Activated T-cell treated with anti-CD3 and anti-CD28 coated beads, Interleukin-2, amount 50 U/mL, for 48 hours (primary cell): ENCODE data around the gene CA5A.
"Not testable (repeated sequence)": the region's sequence is repeated elsewhere in the genome, so short reads cannot be mapped to it uniquely, and the experiment has no call there.

Source experiments
- DNase-seq, 2 experiments: peaks; one replicate each; pipeline ENCODE4 v3.0.0-alpha.2; 2020

Gene CA5A

DNA sequence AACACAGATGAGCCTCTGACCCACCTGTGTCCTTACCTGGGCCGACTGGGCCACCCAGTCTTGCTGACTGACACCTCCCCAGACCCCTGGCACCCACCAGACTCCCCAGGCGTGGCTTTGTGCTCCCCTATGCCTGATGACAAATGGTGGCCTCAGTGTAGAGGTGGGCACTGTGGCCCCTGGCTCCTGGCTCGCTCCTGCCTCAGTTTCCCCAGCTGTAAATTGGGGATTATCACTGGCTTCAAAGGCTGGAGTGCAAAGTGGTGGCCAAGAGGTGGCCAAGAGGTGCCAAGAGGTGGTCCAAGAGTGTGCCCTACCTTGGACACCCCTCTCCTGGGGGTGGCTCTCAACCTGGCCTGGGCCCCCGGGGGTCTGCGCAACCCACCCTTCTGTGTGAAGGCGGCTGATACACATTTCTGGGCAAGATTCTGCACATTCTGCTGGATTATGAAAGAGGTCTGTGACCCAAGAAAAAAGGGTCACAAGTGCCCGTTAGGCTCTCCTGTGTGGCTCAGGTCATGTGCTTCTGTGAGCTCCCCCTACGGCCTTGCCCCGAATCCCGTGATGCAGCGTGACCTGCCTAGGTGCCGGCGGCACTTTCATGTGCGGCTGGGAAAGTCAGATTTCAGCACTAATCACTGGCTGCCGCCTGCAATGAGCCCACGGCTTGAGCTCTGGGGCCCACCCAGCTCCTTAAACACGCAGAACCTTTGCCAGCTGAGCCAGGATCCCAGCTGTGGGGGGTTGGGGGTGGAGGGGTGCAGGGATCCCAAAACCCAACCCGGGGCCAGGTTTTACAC is 74.8 kb downstream of the CA5A start:
- not testable (repeated sequence) for DNase-seq

DNA sequence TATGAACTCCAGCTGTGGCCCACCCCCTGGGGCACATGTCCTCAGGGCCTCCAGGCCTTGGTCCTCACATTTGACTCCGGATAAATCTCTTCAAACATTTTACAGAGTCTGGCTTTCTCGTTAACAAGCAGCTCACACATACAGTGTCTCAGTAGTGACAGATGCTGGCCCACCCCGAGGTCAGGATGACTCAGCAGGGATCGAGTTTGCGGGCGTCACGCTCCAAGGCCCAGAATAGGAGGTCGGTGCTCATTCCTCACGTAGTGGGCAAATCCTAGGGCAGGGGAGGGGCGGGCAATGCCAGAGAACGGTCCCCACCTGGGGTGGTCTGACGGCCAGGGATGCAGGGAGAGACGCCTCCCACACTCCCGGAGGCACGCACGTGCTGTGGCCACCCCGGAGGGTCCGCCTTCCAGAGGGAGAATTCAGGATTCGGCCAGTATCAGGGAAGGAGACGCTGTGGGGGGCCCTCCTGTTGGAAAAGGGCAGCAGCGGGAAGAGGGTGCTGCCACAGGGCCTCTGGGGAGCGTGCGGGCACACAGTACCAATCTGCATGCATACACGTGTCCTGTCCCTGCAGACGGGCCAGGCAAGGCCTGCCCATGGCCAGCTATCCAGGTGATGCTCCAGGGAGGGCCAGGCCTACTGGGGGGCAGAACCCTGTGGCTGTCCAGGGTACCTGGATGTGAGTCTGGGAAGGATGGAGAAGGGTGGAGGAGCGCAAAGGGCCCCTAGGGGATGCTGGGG is 75.6 kb downstream of the CA5A start:
- DNase-seq, result no peak

DNA sequence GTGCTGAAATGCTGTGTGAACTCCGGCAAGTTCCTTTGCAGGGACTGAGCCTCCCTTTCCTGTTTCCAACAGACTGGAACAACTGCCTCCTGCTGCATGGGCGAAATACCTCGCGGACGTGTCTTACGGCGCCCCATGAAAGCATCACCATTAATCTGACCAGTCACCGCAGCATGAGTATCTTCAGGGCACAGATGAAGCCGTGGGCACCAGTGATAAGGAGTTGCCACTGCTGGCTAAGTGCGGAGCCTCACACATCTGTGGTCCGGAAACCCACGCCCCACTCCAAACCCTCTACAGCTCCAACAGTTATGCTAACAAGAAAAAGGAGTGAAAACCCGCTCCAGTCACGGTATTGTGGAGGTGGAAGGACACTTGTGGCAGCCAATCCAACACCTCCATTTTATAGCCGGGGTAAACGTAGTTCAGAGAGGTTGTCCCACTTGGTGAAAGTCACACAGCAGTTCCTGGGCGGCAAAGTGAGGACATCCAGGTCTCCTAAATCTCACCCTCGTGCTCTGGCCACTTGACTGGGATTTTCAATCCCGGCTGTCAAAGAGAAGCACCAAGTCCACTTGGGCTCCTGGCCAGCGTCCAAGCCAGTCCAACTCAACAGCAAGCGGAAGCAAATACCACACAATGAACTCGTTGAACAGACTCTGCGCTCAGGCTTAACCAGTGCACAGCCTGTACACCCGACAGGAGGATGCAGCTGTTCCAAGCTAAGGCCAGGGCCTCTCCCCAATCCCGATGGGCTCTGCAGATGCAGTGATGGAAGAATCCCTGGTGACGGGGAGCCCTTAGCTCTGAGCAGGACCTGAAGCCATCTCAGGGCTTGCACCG is 78.0 kb downstream of the CA5A start:
- not testable (repeated sequence) for DNase-seq

DNA sequence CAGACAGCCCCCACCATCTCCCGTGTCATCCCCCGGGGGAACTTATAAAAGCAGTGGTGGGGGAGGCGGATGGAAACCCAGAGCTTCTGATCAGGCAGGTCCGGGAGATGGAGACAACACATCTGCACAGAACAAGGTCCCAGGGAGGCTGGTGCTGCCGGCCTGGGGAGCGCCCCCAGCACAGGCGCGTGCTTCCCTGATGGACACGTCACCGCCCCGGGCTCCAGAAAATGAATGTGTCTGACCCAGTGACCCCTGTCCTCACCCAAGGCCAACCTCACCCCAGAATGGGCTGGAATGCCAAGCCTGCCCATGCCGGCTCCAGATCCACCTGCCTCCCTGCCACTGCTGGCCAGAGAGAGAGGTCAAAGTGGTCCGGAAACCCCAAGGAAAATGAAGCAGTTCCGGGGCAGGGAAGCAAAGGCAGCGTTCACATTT is 79.5 kb downstream of the CA5A start:
- no peak for DNase-seq

DNA sequence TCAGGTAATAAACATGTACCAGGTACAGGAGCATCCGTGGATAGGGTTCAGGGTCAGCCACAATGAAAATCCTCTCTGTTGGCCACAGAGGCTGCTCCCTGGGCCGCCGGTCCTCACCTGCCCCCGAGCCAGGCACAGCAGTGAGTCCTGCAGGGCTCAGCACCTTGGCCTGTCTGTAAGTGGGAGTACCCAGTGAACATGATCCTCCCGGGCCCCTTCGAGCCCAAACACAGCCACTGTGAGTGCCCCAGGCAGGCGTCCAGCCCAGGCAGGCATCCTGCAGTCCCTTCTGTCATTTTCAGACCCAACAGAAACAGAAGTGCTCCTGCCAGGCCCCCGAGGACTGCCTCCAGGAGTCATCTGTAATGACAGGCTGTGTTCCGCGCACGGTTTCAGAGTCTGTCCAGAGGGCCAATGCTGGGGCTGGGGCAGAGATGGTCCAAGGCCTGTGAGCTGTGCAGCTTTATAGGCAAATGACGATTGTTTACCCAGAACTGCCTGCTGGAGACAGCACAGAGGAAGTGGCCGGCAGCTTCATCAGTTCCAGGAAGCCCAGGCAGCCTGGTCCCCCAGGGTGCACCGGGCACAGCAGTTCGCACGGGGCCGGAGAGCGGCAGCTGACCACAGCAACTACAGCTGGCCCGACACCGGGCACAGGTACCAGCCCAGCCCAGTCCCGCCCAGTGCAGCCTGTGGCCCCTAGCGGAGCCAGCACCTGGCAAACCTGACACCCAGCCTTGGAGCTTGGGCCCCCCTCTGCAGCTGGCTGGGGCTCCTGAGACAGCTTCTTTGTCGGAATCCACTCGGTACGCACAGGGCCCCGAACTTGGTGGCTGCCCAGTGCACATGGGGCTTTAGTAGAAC is 80.2 kb downstream of the CA5A start:
- peak in 1 of 2 experiments; percentile 55 for DNase-seq

DNA sequence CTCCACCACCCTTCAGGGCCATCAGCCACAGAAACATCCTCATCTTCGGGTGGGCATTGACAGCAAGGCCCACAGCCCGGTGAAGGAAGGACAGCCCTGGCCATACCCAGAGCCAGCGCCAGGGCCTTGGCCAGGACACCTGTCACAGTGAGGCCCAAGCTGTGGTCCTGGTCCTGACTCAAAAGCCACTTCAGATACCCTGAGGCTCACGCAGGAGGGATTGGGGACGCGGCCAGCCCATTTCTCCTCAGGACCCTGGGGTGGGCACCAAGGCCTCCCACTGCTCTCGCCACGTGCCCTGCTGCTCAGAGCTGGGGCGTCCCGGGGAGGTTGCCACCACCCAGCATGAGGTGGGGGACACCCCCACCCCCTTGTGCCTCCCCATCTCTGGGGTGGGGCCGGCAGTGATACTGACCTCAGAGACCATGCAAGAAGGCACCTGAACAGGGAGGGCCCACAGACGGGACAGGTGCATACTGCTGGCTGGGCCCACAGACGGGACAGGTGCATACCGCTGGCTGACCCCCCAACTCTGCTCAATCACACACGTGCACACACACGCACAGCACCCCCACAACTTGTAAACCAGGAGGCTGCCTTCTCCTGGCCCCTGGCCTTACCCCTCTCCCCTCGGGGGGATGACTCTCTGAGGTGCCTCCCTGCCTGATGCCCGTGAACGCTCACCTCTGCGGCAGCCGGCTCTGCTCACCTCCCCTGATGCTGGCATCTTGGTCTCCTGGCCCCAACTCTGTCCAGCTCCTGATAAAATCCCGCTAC is 81.2 kb downstream of the CA5A start:
- no peak for DNase-seq

DNA sequence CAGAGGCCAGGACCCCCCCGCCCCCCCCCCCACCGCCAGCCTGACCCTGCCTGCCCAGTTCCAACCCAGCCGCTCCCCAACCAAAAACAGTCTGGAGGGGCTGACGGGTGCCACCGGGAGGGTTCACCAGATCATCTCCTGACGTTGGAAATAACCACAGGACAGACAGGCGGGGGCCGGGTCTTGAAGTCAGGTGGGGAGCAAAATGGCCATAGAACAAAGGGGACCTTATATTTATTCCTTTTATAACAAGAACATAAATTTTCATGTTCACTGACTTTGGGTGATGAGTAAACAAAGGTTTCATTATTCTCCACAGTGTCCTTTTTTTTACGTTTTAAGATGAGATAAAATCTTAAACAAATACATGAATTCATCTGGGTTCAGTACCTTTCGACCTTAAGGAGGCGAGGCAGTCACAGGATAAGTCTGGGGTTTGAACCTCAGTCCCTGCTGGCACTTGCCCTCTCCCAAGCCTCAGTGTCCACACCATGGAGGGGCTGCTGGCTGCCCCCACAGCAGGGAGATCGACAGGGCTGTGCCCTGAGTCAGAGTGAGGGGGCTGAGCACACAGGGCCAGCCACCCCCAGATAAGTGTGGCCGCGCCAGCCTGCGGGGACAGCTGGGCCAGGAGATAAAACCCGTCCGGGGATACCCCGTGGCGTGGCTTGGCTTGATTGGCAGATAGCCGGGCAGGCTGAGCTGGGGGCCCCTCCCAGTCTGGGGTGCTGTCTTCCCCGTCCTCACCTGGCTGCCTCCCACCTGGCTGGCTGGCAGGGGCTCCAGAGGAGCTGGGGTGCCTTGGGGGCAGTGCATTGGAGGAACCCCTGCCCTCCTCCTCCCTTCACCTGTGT is 82.0 kb downstream of the CA5A start:
- no peak for DNase-seq

DNA sequence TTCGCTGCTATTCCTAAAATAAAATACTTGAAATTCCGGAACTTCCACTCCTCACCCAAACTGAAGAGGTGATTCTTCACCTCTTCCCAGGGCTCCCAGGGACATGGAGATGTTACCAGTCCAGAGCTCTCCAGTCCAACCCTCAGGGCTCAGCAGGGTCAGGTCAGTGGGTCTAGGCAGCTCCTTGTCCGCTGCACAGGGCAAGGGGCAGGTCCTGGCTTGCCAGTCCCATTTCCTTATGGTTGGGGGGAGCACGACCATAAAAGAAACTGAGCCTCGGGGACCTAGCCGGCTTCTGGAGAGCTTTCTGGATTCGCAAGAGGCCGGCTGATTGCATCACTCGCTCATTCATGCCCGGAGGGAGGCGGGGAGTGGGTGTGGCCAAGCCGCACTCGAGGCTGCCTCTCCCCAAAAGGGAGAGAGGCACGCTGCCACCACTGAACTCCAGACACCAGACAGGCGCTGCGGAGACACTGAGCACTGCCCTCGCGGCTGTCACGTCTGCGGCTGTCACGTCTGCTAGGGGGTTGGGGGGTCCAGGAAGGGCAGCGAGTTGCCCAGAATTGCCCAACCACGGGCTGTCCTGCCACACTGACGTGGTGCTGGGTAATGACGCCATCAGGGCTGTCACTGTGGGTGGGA is 82.8 kb downstream of the CA5A start:
- DNase-seq, result peak; percentile 92

DNA sequence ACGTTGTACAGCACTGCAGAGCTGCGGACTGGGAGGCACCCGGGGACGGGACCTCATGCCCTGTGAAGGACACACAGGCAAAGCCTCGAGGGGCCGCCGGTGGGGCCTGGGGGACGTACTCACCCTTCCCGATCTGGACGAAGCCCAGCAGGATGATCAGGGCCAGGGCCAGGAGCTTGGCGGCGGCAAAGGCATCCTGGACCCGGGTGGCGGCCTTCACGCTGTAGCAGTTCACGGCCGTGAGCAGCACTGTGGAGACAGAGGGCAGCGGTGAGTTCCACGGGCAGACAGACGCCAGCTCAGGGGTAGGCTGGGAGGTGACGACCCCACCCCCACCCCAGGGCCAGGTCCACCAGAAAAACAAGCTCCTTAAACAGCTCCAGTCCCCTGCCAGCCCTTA is 84.7 kb downstream of the CA5A start:
- DNase-seq, result no peak

DNA sequence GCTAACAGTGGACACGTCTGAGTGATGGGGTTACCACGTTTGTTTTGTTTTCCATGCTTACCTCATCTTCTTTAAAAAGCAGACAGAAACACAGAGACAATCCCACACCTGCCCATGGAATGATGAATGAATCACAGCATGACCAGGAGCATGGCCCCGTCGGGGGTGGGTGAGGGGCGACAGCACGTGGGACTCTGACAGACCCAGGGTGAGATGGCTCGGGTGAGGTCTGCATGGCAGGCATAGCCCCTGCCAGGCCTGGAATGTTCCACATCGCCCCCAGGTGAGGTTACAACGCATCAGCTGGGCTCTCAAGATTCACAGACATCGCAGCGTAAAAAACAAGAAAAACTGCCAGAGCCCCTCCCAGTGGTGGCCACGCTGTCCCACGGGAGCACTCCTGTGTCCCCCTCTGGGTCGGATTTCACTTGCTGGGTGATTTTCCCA is 85.2 kb downstream of the CA5A start:
- no peak for DNase-seq

DNA sequence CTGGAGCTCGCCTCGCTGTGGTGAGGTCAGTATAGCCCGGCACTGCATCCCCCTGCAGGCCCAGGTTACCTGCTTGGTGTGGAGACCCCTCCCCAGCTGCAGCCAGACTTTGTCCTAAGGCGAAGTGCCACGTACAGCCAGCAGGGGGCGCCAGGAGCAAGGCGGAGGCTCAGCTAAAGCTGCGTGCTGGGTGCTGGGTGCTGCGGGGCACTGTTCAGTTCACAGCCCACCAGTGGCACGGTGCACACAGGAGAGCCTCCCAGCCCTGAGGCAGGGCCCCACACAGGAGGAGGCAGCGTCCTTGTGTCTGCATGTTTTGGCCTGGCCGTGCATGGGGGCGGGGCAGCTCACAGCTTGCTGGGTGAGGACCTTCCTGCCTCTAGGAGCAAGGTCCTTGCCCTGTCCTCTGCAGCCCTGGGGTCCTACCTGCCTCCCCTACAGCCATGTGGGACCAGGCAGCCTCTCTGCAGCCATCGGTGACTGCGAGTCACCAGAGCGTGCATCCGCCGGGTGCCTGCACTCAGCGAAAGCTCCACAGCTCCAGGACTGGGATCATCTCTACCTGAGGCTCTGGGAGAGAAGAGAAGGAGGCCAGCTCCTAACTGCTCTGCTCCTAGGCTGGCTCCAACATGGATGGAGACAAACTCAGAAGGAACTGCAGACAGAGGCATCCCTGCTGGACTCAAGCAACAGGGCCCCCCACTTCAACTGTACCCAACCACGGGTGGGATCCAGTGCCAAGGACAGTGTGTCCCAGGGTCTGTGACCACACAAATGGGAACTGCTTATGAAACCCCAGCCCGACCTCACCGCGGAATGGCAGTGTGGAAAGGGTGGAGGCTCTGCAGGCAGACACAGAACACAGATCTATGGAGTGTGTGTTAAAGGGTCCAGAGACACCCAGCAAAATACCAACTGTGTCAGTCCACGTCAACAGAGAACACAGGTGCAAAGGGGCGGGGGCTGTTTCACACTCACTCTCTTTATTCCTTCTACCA is 86.0 kb downstream of the CA5A start:
- peak; percentile 85 for DNase-seq

DNA sequence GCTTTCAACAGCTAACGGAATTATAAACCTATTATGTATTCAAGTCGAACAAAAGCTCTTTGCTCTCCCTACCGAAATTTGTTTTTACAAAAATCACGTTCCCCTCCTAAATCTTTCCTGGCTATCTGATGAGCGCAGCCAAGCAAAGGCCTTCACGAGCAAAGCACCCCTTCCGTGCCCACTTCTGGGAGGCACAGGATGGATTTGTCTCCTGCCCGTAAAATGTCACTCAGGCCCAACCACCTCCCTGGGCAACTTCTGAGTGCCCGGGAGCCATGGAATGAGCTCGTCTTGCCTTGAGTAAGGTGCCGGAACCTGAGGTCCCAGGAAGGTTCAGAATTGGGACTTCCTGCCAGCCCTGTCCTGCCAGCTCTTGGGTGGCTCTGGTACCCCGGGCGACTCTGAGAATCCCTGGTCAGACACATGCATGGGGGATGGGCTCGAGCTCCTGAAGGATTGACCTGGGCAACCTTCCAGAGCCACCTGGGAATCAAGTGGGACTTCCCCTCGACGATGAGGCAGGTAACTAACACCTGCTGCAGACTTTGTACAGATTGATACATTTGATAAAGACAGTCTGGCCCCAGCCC is 86.8 kb downstream of the CA5A start:
- no peak for DNase-seq

DNA sequence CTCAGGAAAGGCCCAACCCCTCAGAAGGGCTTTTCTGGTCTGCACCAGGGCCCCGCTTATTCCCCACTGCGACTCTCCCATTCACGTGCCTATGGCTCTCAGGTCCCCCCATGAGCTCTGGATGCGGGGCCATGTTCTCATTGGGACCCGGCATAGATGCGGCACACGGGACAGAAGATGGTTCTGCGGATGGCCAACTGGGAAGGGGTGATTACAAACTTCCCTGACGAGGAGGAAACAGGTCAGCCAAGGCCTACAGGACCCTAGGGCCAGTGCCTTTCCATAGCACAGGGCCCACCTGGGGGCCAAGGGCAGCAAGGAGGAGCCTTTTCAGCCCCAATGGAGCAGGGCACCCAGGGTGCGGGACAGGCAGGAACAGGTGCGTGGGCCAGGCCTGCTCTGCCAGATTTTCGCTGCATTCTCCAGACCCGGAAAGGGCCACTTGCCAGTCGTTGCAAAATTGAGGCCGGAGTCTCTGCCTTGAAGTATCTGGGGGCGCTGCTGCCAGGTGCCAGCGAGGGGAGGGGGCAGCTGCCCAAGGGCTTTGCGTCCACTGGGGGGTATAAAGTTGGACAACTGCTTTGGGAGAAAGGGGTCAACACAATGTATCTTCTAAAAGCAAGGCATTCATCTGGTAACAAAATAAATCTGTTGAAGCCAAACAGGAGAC is 87.5 kb downstream of the CA5A start:
- no peak for DNase-seq

DNA sequence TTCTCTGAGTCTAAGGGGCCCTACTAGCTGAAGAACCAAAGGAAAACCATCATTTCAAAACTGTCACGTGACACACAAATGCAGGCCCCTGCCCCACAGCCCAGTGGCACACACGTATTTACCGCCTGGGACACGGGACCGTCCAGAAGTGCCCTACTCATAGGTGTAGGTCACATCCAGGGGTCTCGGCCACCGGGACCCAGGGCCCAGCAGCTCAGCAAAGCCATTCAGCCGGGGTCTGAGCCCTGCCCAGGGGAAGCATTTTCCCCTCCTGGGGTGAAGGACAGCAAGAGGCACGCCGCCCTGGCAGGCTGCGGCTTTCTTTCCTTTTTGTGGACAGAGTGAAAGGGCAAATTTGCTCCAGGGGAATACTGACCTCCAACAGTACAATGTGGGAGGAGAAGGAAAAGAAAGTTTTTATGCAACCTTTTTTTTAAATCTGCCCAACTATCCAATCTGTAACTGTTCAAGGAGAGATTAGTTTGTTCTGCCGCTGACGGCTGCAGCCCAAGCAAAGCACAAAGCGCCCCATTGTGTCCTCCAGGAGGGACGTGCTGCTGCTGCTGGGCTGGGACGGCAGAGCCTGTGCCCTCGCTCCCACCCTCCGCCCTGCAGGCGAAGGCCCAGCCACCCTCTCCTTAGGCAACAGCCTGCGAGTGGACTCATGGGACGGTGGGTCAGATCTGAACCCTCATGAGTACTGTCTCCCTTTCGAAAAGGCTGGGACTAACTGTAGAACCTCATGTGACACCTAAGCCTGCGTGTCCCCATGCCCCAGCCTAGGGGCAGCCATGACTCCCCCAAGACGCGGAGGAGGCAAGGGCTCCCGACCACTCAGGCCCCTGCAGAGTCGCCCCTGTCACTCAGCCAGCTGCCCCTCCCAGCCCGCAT is 88.3 kb downstream of the CA5A start:
- DNase-seq, result no peak

DNA sequence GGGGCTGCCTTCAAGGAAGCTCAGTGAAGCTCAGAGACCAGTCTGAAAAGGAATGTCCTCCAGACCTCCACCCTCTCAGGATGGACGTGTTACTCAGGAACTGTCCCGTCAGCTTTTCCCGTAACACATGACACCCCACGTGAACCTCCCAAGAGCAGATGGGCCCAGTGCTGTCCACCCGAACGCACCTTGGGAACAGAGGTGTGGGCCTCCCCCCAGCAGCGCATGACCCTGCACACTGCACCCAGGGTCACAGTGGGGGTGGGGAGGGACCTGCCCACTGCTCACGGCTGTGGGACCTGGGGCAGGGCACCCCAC is 88.9 kb downstream of the CA5A start:
- DNase-seq, result no peak

DNA sequence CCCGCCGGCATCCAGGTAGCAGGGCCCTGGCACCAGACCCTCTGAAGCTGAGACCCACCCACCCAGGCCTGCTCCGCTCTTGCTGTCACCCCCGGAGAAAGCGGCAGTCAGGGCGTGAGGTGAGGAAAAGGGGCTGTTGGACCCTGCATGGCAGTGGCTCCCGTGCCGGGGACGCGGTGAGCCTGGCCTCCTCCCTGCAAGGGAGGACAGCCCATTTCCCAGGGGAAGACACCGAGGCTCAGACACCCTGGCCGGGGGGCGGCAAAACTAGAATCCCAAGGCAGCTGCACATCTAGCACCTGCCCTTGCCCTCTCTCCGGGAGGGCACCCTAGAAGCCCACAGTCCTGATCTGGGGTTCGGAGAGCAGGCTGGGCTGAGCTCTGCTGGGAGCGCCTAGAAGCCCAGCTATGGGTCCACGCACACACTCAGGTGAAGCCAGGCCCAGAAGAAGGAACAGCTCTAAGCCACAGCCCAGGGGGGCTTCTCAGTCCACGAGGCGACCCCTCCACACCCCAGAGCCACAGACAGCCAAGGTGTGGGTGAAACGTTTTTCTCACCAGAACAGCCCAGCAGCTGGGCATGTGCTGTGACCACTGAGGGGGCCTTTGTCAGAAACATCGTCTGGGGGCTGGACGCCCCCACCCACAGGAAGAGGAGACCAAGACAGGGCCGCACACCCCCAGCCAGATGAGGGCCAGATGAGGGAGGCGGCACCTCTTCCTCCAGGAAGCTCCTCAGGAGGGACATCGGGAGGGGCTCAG is 89.4 kb downstream of the CA5A start:
- no peak for DNase-seq
